Activated naive CD4-positive, alpha-beta T cell treated with anti-CD3 and anti-CD28 coated beads for 36 hours (primary cell): ENCODE results near the gene OBSL1. TPM values are rescaled to one million over a fixed set of nuclear protein-coding genes. Genes with fewer than 3 reads are reported as not detected.

Experiments
- CTCF ChIA-PET: fragments of 350-600 bp; sonication (Branson Sonifier 250); formaldehyde crosslinking; loops from one replicate; lab custom pipeline; 2021; ENCODE audit warnings: antibody characterized with exemption; lab: Charles Lee
- DNase-seq: peaks from one replicate; pipeline ENCODE4 v3.0.0-alpha.2; 2020
- H3K27ac Mint-ChIP-seq: one replicate; pipeline ENCODE4 v1.8.0; 2021; ENCODE audit warnings: mild to moderate bottlenecking, mixed read lengths
- H3K27me3 Mint-ChIP-seq: one replicate; pipeline ENCODE4 v1.8.0; 2021; ENCODE audit warnings: low read depth, mixed read lengths
- H3K36me3 Mint-ChIP-seq: one replicate; pipeline ENCODE4 v1.8.0; 2021; ENCODE audit warnings: low read depth, mixed read lengths
- H3K4me1 Mint-ChIP-seq: one replicate; pipeline ENCODE4 v1.8.0; 2021; ENCODE audit warnings: low read depth, mixed read lengths
- H3K4me3 Mint-ChIP-seq: one replicate; pipeline ENCODE4 v1.8.0; 2021; ENCODE audit warnings: mild to moderate bottlenecking, moderate library complexity, mixed read lengths
- H3K9me3 Mint-ChIP-seq: one replicate; pipeline ENCODE4 v1.8.0; 2021; ENCODE audit warnings: mixed read lengths
- intact Hi-C: fragments of 100-400 bp; cut with micrococcal nuclease; formaldehyde crosslinking; loops from one replicate; pipeline ENCODE4 v1.15.1; 2023
- total RNA-seq, 2 experiments: library from RNA; stranded (reverse); gene quantifications; one replicate each; pipeline ENCODE4 v1.2.3, GENCODE V29; 2021

OBSL1 gene
- total RNA-seq, 2 experiments from 2014 or later = 1.5 to 1.6 TPM

DNA sequence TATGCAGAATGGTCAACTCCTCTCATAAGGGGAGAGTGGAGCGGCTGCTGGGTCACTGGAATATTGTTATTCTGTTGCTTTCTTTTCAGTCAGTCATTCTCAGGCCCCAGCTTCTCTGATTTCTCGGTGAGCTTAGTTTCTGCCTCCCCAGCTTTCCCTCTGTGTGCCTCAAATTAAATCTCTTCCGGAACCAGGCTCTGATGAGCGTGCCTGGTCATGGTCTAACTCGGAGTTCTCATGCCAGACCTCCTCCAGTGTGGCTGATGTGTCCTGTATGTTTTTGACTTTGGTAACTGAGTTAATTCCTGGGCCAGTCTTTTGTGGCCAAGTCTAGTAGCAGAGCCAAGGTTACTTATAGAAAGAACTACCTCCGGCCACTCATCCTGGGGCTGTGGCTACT is 21.4 kb upstream of the OBSL1 start:
- Mint-ChIP-seq H3K27me3 (no peaks in the 10 kb centered on the region), H3K4me3 (no peak overlapping the region), H3K27ac (no peak overlapping the region), H3K9me3 (no peaks in the 10 kb centered on the region), H3K4me1 (peaks cover 3% of the 10 kb centered on the region), H3K36me3 (no peaks in the 10 kb centered on the region)
- CTCF ChIA-PET = interaction anchor here (0.6 kb wide), 1 partner anchor 117 kb away, joined by 4 read pairs; no protein-coding TSS in a partner anchor
- intact Hi-C loops = no loop called here
- no peak for DNase-seq

DNA sequence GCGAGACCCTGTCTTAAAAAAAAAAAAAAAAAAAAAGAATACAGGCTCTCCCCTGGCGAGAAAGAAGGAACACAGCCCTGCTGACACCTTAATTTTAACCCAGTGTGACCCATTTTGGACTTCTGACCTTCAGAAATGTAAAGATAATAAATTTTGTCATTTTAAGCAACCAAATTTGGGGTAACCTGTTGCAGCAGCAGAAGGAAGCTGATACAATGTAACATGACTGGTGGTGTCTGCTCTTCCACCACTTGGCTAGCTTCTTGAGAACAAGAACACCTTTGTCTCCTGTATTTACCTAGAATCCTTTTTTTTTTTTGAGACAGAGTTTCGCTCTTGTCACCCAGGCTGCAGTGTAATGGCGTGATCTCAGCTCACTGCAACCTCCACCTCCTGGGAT is 19.8 kb upstream of the OBSL1 start:
- no peak overlapping the region for H3K4me3 Mint-ChIP-seq
- H3K9me3 Mint-ChIP-seq = no peaks in the 10 kb centered on the region
- CTCF ChIA-PET = interaction anchor here (0.7 to 1.2 kb wide), 2 partner anchors 29 to 30 kb away, joined by 3 to 4 read pairs; no protein-coding TSS in a partner anchor
- no peak overlapping the region for H3K27ac Mint-ChIP-seq
- H3K27me3 Mint-ChIP-seq = no peaks in the 10 kb centered on the region
- no peak for DNase-seq
- no peaks in the 10 kb centered on the region for H3K4me1 Mint-ChIP-seq
- H3K36me3 Mint-ChIP-seq = no peaks in the 10 kb centered on the region
- intact Hi-C loops = no loop called here

DNA sequence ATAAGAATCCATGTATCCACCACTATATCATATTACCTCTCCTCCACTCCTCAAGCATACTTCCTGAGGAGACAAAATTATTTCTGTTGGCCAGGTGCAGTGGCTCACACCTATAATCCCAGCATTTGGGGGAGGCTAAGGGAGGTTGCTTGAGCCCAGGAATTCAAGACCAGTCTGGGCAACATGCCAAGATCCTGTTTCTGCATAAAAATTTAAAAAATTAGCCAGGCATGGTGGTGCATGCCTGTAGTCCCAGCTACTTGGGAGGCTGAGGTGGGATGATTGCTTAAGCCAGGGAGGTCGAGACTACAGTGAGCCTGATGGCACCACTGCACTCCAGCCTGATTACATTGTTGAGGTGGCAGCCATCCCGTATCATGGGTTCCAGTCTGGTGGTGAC is 10.0 kb upstream of the OBSL1 start:
- Mint-ChIP-seq H3K27me3 (peaks cover 2% of the 10 kb centered on the region), H3K9me3 (no peaks in the 10 kb centered on the region), H3K4me1 (no peaks in the 10 kb centered on the region), H3K36me3 (no peaks in the 10 kb centered on the region), H3K27ac (no peak overlapping the region), H3K4me3 (no peak overlapping the region)
- intact Hi-C loops = no loop called here
- CTCF ChIA-PET = no interaction called here
- DNase-seq = no peak

DNA sequence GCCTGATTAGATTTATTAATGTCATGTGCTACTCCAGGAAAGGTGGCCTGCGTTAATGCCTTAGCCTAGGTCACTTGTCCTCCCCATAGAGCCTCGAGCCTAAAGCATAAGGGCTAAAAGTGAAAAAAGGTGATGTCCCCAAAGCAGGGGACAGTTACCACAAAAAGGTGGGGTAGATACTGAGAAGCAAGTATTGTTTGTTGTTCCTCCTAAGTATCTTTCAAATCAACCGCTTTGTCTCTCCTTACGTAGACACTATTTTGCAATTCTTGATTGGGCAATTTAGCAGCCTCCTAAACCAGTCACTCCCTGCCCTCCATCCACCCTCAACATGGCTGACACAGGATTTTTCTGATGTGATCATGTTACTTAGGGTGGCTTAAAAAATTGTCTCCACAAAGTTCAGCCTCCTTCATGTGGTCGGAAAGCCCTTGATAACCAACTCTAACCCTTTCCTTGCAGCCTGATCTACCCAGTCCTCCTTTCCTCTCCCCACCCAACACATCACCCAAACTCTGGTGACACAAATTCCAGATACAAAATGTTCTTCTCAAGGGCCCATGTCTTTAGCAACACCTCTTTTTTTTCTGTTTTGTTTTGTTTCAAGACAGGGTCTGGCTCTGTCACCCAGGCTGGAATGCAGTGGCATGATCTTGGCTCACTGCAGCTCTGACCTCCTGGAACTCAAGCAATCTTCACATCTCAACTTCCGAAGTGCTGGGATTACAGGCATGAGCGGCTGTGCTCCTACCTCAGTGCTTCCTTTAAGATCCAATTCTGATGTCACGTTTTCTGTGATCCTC is 7.7 kb upstream of the OBSL1 start:
- CTCF ChIA-PET = interaction anchor here (0.6 to 2.2 kb wide), 3 partner anchors 19 to 116 kb away, joined by 3 to 11 read pairs (median 3); no protein-coding TSS in a partner anchor
- Mint-ChIP-seq H3K9me3 (no peaks in the 10 kb centered on the region), H3K27ac (no peak overlapping the region), H3K4me1 (no peaks in the 10 kb centered on the region), H3K36me3 (no peaks in the 10 kb centered on the region), H3K27me3 (peaks cover 6% of the 10 kb centered on the region), H3K4me3 (no peak overlapping the region)
- DNase-seq = no peak
- intact Hi-C loops = no loop called here

DNA sequence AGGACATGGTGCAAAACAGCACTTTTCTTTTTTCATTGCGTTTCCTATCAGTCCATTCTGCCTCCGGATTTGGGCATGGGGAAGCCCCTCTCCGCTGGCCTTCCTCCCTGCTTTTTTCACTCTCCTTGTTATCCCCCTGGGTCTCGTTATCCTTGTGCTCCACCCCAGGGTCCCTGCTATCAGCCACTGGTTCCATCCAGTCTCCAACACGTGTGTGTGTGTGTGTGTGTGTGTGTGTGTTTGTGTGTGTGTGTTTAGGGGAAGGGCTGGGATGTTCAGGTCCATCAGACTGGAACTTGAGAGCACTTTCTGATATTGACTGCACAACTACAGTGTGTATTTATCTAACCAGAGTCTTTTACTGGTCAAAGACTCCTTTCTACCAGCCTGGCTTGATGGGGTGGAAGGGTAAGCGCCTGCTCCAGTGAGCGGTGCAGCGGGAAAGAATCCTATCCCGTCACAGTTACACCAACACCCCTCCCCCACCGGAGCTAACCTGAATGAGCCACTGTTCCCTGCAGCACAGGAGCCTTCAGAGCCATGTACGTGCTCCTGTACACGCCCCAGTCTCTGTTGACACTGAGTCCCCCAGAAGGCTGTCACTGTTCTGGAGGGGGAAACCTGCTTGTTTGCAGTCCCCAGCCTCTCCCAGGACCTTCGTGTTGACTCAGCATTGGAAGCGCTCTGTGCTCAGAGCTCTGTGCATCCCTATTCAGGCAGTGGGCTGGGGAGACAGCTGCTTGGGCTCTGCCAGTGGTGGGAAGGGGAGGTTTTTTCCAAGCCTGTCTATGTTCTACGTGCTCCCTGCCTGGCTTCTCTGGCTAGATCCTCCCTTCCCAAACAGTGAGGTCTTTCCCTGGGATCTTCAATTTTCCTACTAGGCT is 5.4 kb upstream of the OBSL1 start:
- H3K4me3 Mint-ChIP-seq = no peak overlapping the region
- intact Hi-C loops = no loop called here
- peaks cover 18% of the 10 kb centered on the region for H3K27me3 Mint-ChIP-seq
- H3K9me3 Mint-ChIP-seq = no peaks in the 10 kb centered on the region
- H3K27ac Mint-ChIP-seq = no peak overlapping the region
- no peaks in the 10 kb centered on the region for H3K4me1 Mint-ChIP-seq
- CTCF ChIA-PET = interaction anchor here (1.6 to 2.2 kb wide), 2 partner anchors 16 to 17 kb away, joined by 6 to 11 read pairs; no protein-coding TSS in a partner anchor
- no peaks in the 10 kb centered on the region for H3K36me3 Mint-ChIP-seq
- no peak for DNase-seq

DNA sequence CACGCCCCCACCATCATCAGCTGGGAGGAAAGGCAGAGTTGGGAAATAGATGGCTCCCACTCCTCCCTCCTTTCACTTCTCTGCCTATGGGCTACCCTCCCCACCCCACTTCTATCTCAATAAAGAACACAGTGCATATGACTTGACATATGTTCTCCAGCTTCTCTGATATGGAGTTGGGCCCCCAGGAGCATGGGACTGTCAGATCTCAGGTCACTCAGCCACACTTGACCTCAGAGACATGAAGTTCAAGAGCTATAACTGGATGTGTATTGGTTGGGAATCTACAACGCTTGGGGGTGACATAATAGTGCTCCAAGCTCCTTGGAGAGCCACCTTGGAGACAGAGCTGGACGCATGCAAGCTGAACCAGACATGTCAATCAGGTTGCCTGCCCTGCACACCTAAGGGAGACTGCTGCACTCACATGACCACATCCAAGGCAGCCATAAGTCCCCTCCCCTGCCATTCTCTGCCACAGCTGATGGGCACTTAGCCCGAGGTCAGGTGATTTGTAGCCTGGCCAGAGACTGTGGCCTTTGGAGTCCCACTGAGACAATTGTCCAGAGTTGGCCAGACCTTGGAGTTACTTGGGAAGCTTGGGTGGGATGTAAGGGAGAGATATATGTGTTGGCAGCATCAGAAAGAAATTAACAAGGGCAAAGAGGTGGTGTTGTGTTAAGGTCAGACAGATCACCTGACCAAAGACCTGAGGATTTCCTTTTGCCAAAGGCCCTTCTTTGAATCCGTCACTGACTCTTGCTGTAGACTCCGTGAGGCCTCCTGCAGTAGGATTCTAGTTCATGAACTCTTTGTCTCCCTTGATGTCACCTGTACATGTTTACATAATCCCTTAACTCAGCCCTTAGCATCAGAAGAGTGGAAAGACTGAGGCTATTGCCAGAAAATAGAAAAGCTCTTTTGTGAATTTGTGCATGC is 4.5 kb upstream of the OBSL1 start:
- no peak overlapping the region for H3K4me3 Mint-ChIP-seq
- CTCF ChIA-PET = interaction anchor here (1.6 kb wide), 1 partner anchor 16 kb away, joined by 6 read pairs; no protein-coding TSS in a partner anchor
- no peak overlapping the region for H3K27ac Mint-ChIP-seq
- no peaks in the 10 kb centered on the region for H3K4me1 Mint-ChIP-seq
- DNase-seq = no peak
- H3K36me3 Mint-ChIP-seq = no peaks in the 10 kb centered on the region
- H3K27me3 Mint-ChIP-seq = peaks cover 19% of the 10 kb centered on the region
- intact Hi-C loops = no loop called here
- H3K9me3 Mint-ChIP-seq = no peaks in the 10 kb centered on the region

DNA sequence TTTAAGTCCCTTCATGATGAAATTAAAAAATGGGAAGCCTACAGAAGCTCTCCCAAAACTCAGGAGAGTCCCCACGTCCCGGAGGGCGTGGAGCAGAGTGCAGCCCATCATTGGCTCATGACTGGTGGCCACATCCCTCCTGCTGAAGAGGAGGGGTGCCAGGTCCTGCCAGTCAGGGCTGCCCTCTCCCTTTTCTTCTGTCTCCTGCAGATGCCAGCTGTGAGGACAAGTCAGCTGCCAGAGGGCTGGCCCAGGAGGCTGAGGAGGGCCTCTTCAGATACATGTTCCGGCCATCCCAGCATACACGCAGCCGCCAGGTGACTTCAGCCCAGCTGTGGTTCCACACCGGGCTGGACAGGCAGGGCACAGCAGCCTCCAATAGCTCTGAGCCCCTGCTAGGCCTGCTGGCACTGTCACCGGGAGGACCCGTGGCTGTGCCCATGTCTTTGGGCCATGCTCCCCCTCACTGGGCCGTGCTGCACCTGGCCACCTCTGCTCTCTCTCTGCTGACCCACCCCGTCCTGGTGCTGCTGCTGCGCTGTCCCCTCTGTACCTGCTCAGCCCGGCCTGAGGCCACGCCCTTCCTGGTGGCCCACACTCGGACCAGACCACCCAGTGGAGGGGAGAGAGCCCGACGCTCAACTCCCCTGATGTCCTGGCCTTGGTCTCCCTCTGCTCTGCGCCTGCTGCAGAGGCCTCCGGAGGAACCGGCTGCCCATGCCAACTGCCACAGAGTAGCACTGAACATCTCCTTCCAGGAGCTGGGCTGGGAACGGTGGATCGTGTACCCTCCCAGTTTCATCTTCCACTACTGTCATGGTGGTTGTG is 3.4 kb upstream of the OBSL1 start:
- H3K4me1 Mint-ChIP-seq = no peaks in the 10 kb centered on the region
- H3K4me3 Mint-ChIP-seq = no peak overlapping the region
- H3K36me3 Mint-ChIP-seq = no peaks in the 10 kb centered on the region
- DNase-seq = no peak
- CTCF ChIA-PET = interaction anchor here (0.6 to 1.6 kb wide), 2 partner anchors 14 to 45 kb away, joined by 3 to 6 read pairs; no protein-coding TSS in a partner anchor
- no peak overlapping the region for H3K27ac Mint-ChIP-seq
- H3K27me3 Mint-ChIP-seq = peaks cover 25% of the 10 kb centered on the region
- H3K9me3 Mint-ChIP-seq = no peaks in the 10 kb centered on the region
- intact Hi-C loops = no loop called here

DNA sequence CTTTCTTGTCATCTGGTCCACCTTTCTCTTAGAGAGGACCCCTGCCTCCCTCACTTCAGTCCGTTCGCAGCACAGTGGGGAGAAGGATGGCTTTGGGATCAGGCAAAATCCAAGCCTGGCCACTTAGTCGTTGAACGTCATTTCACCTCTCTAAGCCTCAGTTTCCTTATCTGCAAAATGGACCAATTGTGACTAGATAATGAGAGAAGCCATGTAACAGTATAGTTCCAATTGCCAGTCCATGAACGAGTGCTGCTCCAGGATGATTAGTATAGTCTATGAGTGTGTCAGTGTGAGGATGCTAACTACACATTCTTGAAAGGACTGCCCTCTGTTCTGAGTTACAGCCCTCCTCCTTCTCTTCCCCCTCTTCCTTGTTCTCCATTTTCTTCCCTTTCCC is 1.8 kb upstream of the OBSL1 start:
- Mint-ChIP-seq H3K4me3 (no peak overlapping the region), H3K36me3 (no peaks in the 10 kb centered on the region), H3K4me1 (no peaks in the 10 kb centered on the region), H3K27ac (no peak overlapping the region), H3K9me3 (no peaks in the 10 kb centered on the region), H3K27me3 (peaks cover 36% of the 10 kb centered on the region)
- CTCF ChIA-PET = no interaction called here
- DNase-seq = no peak
- intact Hi-C loops = no loop called here

DNA sequence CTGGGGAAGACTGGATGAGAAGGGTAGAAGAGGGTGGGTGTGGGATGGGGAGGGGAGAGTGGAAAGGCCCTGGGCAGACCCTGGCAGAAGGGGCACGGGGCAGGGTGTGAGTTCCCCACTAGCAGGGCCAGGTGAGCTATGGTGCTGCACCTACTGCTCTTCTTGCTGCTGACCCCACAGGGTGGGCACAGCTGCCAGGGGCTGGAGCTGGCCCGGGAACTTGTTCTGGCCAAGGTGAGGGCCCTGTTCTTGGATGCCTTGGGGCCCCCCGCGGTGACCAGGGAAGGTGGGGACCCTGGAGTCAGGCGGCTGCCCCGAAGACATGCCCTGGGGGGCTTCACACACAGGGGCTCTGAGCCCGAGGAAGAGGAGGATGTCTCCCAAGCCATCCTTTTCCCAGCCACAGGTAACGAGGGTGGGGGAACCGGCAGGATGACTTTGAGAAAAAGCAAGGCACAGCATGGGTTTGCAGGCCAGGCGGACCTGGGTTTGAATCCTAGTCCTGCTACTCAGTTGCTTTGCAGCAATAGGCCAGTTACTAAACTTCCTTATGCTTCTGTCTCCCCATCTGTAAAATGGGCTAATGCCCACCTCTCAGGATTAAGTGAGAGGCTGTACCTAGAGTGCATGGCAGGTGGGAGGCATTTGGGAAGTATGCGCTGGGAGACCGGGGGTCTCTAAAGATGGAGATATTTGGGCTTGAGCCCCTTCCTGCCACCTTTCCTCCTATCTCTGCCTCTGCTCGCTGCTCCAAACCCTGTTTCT is 1.1 kb upstream of the OBSL1 start, which contains the start of gene INHA:
Gene INHA (plus strand): TSS at position 74 of the 765 bp plus-strand sequence. CDS start 65 bp downstream, at position 139.
- Mint-ChIP-seq H3K27me3 (peaks cover 36% of the 10 kb centered on the region), H3K4me1 (no peaks in the 10 kb centered on the region), H3K27ac (no peak within 1 kb of the TSS), H3K4me3 (peak within 1 kb of the TSS; percentile 36), H3K36me3 (no peaks in the 10 kb centered on the region), H3K9me3 (no peaks in the 10 kb centered on the region)
- intact Hi-C loops = no loop called here
- no peak for DNase-seq
- CTCF ChIA-PET = interaction anchor here (0.9 to 1.4 kb wide), 2 partner anchors 12 to 169 kb away, joined by 4 to 6 read pairs; no protein-coding TSS in a partner anchor

DNA sequence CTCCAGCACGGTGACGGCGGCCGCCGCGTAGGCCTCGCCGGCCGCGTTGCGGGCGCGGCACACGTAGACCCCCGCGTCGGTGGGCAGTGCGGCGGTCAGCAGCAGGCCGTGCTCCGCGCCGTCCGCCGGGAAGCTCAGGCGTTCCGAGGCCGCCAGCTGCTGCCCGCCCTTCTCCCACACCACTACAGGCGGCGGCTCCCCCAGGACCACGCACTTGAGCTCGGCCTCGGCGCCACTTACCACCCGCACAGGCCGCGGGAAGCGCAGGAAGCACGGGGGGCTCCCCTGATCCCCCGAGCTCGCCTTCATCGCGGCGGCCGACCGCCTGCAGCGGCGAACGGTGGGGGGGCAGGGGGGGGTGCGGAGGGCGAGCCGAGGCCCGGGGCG is 422 bp downstream of the OBSL1 start:
- Mint-ChIP-seq H3K4me1 (no peaks in the 10 kb centered on the region), H3K9me3 (no peaks in the 10 kb centered on the region), H3K36me3 (no peaks in the 10 kb centered on the region), H3K27me3 (peaks cover 43% of the 10 kb centered on the region), H3K4me3 (no peak overlapping the region), H3K27ac (no peak overlapping the region)
- intact Hi-C loops = no loop called here
- DNase-seq = no peak
- CTCF ChIA-PET = interaction anchor here (0.7 to 1.4 kb wide), 3 partner anchors 12 to 168 kb away, joined by 3 to 6 read pairs (median 6); no protein-coding TSS in a partner anchor
